HG02588 (cell line): Measurements from ENCODE around the gene GRM7.

Source experiments
- ATAC-seq: cut with Tn5 transposase; IDR thresholded peaks from one replicate; pipeline ENCODE4 v1.9.1; 2021; ENCODE audit warnings: mild to moderate bottlenecking, moderate library complexity; ENCODE audit not compliant: unreplicated experiment

GRM7 gene

GRCh38 chr3:7461202-7461825, 600.4 kb downstream of the GRM7 start:
- ATAC-seq = peak; percentile 93

- ATAC-seq = no peak
Observed at GRCh38 chr3:7469866-7470265, 609.0 kb downstream of the GRM7 start.

- no peak for ATAC-seq
Observed at GRCh38 chr3:7484636-7485035, 623.7 kb downstream of the GRM7 start.

- no peak for ATAC-seq
Observed at GRCh38 chr3:7487763-7488162, 626.8 kb downstream of the GRM7 start.

GRCh38 chr3:7489417-7489816, 628.5 kb downstream of the GRM7 start:
- ATAC-seq = no peak

- ATAC-seq = no peak
Observed at GRCh38 chr3:7498715-7499114, 637.8 kb downstream of the GRM7 start.

- no peak for ATAC-seq
Observed at GRCh38 chr3:7503431-7503830, 642.5 kb downstream of the GRM7 start.

GRCh38 chr3:7504886-7505775, 644.2 kb downstream of the GRM7 start:
- ATAC-seq = no peak

- no peak for ATAC-seq
Observed at GRCh38 chr3:7506606-7507180, 645.8 kb downstream of the GRM7 start.

- ATAC-seq = no peak
Observed at GRCh38 chr3:7508821-7509220, 647.9 kb downstream of the GRM7 start.

GRCh38 chr3:7512048-7512447, 651.1 kb downstream of the GRM7 start:
- no peak for ATAC-seq

GRCh38 chr3:7518026-7518425, 657.1 kb downstream of the GRM7 start:
- no peak for ATAC-seq

GRCh38 chr3:7518456-7518855, 657.5 kb downstream of the GRM7 start:
- no peak for ATAC-seq

GRCh38 chr3:7520059-7520458, 659.1 kb downstream of the GRM7 start:
- ATAC-seq = no peak

GRCh38 chr3:7520593-7520992, 659.7 kb downstream of the GRM7 start:
- no peak for ATAC-seq

- ATAC-seq = no peak
Observed at GRCh38 chr3:7536510-7536909, 675.6 kb downstream of the GRM7 start.

- no peak for ATAC-seq
Observed at GRCh38 chr3:7536921-7537320, 676.0 kb downstream of the GRM7 start.

- no peak for ATAC-seq
Observed at GRCh38 chr3:7543294-7543880, 682.5 kb downstream of the GRM7 start.

- no peak for ATAC-seq
Observed at GRCh38 chr3:7545334-7545733, 684.4 kb downstream of the GRM7 start.

GRCh38 chr3:7546253-7546652, 685.3 kb downstream of the GRM7 start:
- no peak for ATAC-seq

GRCh38 chr3:7547826-7548225, 686.9 kb downstream of the GRM7 start:
- ATAC-seq = no peak

GRCh38 chr3:7562892-7563291, 702.0 kb downstream of the GRM7 start:
- ATAC-seq = no peak
